Skeletal muscle tissue (tissue), 4 donors: ENCODE data around the gene TMEM129. TPM values are rescaled to one million over a fixed set of nuclear protein-coding genes. Genes with fewer than 3 reads are reported as not detected.

ENCODE experiments used
- H3K27ac ChIP-seq: one replicate; pipeline ENCODE4 v1.7.0; 2013; ENCODE audit warnings: mild to moderate bottlenecking, low read depth, low read length, inconsistent platforms
- H3K27me3 ChIP-seq, 3 donors: one replicate each; pipeline ENCODE4 v1.7.0; 2013; ENCODE audit warnings: low read length in 3 of 3; ENCODE audit not compliant: control insufficient read depth in 3 of 3, insufficient read depth in 3 of 3
- H3K36me3 ChIP-seq, 3 donors: one replicate each; pipeline ENCODE4 v1.7.0; 2013; ENCODE audit warnings: low read length in 3 of 3; ENCODE audit not compliant: control insufficient read depth in 3 of 3, insufficient read depth in 3 of 3
- H3K4me1 ChIP-seq, 3 donors: one replicate each; pipeline ENCODE4 v1.7.0; 2013; ENCODE audit warnings: low read length in 3 of 3, mild to moderate bottlenecking in 3 of 3; ENCODE audit not compliant: control insufficient read depth in 3 of 3, insufficient read depth in 3 of 3
- H3K4me3 ChIP-seq, 3 donors: one replicate each; pipeline ENCODE4 v1.7.0; 2013; ENCODE audit warnings: low read length in 3 of 3
- H3K9ac ChIP-seq, 3 donors: one replicate each; pipeline ENCODE4 v1.7.0; 2013; ENCODE audit warnings: low read length in 3 of 3, mild to moderate bottlenecking in 3 of 3, moderate library complexity in 2 of 3, low read depth in 1 of 3
- H3K9me3 ChIP-seq, 3 donors: one replicate each; pipeline ENCODE4 v1.7.0; 2013; ENCODE audit warnings: low read length in 3 of 3; ENCODE audit not compliant: control insufficient read depth in 3 of 3
- total RNA-seq: library from RNA; depleted of rRNA; stranded (reverse); fragments of >200 nt; gene quantifications from one replicate; pipeline ENCODE4 v1.2.3, GENCODE V29; 2014
- donor health status: Osteomylitis.

The TMEM129 gene
- total RNA-seq, 1 donor from 2014 or later: 7.3 TPM

GRCh38 chr4:1723131-1723801 lies 2.1 kb upstream of the TMEM129 start:
- Histone ChIP-seq H3K27ac (peak overlapping the region; percentile 26), H3K4me3 (no peak overlapping the region), H3K4me1 (peaks cover 35 to 50% (median 39%) of the 10 kb centered on the region in 3 donors), H3K9me3 (no peaks in the 10 kb centered on the region), H3K9ac (no peak overlapping the region), H3K27me3 (no peaks in the 10 kb centered on the region), H3K36me3 (peaks cover under 1 to 18% (median 2%) of the 10 kb centered on the region in 3 donors)

- peak overlapping the region; percentile 26 for H3K27ac ChIP-seq
Measured at GRCh38 chr4:1722551-1723118, 1.5 kb upstream of the TMEM129 start.

DNA sequence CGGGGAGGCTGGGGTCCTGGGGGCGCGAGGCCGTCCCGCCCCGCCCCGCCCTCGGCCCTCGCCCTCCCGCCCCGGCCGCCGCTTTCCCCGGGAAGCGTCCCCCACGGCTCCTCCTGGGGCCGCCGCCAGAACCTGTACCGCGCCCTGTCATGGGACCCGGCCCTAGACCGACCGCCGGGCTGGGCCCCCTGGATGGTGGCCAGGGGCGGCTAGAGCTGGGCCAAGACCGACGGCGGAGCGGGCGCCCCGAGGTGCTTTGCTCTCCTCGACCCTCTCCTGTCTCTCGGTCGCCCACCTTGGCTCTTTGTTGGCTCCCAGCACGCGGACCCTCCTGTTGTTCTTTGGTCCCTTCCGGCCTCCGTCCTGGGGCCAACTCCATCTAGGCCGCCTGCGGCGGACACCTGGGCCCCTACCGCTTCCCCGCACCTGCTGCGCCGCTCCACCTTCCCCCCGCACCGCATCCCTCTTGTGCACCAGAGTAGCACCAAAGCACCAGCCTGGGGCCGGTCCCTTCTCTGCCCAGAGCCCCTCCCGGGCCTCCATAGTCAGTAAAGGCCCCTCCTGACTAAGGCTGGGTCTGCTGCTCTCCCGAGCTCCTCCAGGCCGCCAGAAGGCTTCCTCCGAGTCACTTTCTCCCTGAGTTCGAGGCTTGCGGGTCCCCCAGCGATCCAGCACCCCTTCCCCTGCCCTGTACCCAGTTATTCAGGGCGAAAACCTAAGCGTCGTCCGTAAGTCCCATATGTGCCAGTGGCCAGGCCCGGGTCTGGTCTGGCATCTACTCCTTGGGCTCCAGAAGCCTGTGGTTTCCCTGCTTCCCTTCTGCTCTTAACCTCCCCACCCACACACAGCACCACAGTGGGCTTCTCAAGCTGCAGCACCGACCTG lies 785 bp upstream of the TMEM129 start:
- Histone ChIP-seq H3K36me3 (peaks cover 9 to 22% (median 13%) of the 10 kb centered on the region in 3 donors), H3K27ac (peak overlapping the region; percentile 26), H3K9me3 (no peaks in the 10 kb centered on the region), H3K9ac (peak overlapping the region in 1 of 3 donors; percentile 33), H3K27me3 (no peaks in the 10 kb centered on the region), H3K4me1 (peaks cover 38 to 56% (median 38%) of the 10 kb centered on the region in 3 donors), H3K4me3 (peak overlapping the region in 2 of 3 donors; percentile 45 to 46)

More at GRCh38 chr4:1722551-1723118, 1.5 kb upstream of the TMEM129 start:
- H3K4me3 ChIP-seq: no peak overlapping the region
- no peaks in the 10 kb centered on the region for H3K27me3 ChIP-seq
- peaks cover 38 to 53% (median 40%) of the 10 kb centered on the region in 3 donors for H3K4me1 ChIP-seq
- H3K9ac ChIP-seq: peak overlapping the region in 1 of 3 donors; percentile 33
- H3K36me3 ChIP-seq: peaks cover 6 to 22% (median 7%) of the 10 kb centered on the region in 3 donors
- H3K9me3 ChIP-seq: no peaks in the 10 kb centered on the region

GRCh38 chr4:1720163-1720983 lies 750 bp downstream of the TMEM129 start:
- peak overlapping the region; percentile 88 to 97 (median 97) for H3K4me3 ChIP-seq
- H3K27me3 ChIP-seq: no peaks in the 10 kb centered on the region
- H3K27ac ChIP-seq: peak overlapping the region; percentile 86
- H3K9me3 ChIP-seq: no peaks in the 10 kb centered on the region
- peaks cover 11 to 27% (median 17%) of the 10 kb centered on the region in 3 donors for H3K36me3 ChIP-seq
- peaks cover 35 to 55% (median 40%) of the 10 kb centered on the region in 3 donors for H3K4me1 ChIP-seq
- H3K9ac ChIP-seq: peak overlapping the region; percentile 91 to 95 (median 95)

- Histone ChIP-seq H3K4me1 (peaks cover 40 to 70% (median 52%) of the 10 kb centered on the region in 3 donors), H3K27ac (no peak overlapping the region)
Measured at GRCh38 chr4:1718095-1718850, 2.9 kb downstream of the TMEM129 start.

DNA sequence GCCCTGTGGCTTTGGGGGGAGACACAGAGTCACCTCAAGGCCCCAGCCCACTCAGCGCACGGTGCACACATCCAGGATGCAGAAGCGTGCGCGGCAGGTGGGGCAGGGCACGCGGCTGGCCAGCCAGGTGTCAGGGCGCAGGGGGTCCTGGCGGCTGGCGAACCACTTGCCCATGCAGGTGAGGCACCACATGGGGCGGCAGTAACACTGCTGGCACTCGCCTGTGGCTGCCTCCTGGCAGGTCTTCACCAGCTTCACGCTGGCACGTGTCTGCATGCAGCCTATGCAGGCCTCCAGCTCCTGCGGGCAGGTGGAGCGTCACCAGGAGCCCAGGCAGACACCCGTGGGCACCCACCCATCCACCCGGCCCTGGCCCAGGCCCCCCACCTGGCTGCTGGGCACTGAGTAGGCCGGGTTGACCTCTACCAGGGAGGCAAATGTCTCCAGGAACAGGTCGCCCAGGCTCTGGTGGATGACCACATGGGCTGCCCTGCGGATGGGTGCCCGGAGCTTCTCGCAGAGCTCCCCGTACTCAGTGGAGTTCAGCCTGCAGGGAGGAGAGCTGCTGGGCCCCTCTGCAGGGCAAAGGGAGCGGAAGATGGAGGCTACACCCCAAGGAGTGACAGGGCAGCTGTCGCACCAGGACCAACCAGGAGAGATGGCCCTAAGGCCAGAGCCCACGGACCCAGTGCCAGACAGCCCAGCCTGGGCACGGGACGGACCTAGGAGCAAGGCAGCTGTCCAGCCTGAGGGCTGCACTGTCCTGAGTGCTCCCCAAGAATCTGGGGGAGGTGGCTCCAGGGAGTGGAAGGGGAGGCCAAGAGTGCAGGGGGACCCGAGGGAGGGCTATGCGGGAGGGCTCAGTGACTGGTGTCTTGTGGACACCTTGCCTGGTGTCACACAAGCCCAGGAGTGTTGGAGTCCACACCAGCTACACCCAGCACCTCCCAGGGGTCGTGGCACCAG lies 3.7 kb downstream of the TMEM129 start:
- Histone ChIP-seq H3K36me3 (peaks cover 11 to 22% (median 17%) of the 10 kb centered on the region in 3 donors), H3K9ac (peak overlapping the region in 1 of 3 donors; percentile 60), H3K4me1 (peaks cover 43 to 75% (median 58%) of the 10 kb centered on the region in 3 donors), H3K4me3 (no peak overlapping the region), H3K9me3 (no peaks in the 10 kb centered on the region), H3K27me3 (no peaks in the 10 kb centered on the region), H3K27ac (no peak overlapping the region)

More at GRCh38 chr4:1718095-1718850, 2.9 kb downstream of the TMEM129 start:
- Histone ChIP-seq H3K9ac (peak overlapping the region in 2 of 3 donors; percentile 45 to 60), H3K36me3 (peaks cover 11 to 22% (median 17%) of the 10 kb centered on the region in 3 donors), H3K9me3 (no peaks in the 10 kb centered on the region), H3K27me3 (no peaks in the 10 kb centered on the region), H3K4me3 (peak overlapping the region in 1 of 3 donors; percentile 22)

DNA sequence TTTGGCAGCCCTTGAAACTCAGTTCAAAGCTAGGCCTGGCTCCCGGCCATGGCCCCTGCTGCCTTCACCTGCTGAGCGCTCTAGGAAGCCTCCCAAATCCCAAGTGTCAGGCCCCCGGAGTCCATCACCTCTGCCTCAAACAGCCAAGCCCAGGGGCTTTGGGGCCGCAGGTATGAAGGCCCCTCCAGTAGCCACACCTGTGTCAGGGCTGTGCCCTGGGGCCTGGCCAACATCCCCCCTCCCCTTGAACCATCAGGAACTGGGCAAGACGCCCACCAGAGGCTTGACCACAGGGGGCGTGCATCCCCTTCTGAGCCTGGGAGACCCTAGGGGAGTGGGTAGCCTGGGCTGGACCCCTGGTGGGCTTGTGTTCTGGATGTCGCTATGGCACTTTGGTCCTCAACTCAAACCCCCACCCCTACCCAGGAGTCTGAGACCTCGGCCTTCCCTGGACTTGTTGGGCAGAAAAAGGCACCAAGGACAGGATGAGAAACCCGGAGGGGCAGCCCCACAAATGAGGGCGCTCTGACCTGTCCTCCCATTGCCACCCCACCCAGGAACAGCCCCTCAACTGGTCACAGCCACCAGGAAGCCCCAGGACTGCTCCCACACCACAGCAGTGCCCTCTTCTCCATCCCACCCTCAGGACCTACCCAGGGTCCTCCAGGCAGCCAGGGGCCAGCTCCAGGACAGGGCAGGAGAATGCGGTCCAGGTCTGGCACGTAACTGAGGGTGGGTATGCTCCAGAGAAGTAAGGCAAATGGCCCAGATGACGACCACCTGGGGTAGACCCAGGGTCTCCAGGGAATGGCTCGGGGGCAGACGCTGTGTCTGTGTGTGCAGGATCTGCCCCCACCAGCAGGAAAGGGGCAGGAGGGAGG lies 4.8 kb downstream of the TMEM129 start:
- Histone ChIP-seq H3K9me3 (no peaks in the 10 kb centered on the region), H3K9ac (peak overlapping the region in 1 of 3 donors; percentile 8), H3K4me3 (no peak overlapping the region), H3K27me3 (no peaks in the 10 kb centered on the region), H3K27ac (no peak overlapping the region), H3K4me1 (peaks cover 37 to 71% (median 51%) of the 10 kb centered on the region in 3 donors), H3K36me3 (peaks cover 11 to 22% (median 17%) of the 10 kb centered on the region in 3 donors)
